ENCODE measurements around the gene TMEM163.

The TMEM163 gene

GRCh38 chr2:134410006-134410405 is 308.8 kb downstream of the TMEM163 start:
- DNase-seq (ENCODE audit: low read depth): no peak

- DNase-seq (ENCODE audit: low read depth): no peak
These were observed 310.0 kb downstream of the TMEM163 start for GRCh38 chr2:134408791-134409190.

GRCh38 chr2:134408386-134408785 is 310.4 kb downstream of the TMEM163 start:
- no peak for DNase-seq (ENCODE audit: low read depth)

GRCh38 chr2:134407154-134407890 is 311.5 kb downstream of the TMEM163 start:
- no peak for DNase-seq (ENCODE audit: low read depth)

GRCh38 chr2:134406736-134407135 is 312.1 kb downstream of the TMEM163 start:
- DNase-seq (ENCODE audit: low read depth): no peak

GRCh38 chr2:134406311-134406710 is 312.5 kb downstream of the TMEM163 start:
- no peak for DNase-seq (ENCODE audit: low read depth)
